Measurements from ENCODE around the gene IGFL1. TPM values are rescaled to one million over a fixed set of nuclear protein-coding genes. Genes with fewer than 3 reads are reported as not detected.

IGFL1 gene
- total and polyA plus RNA-seq, 2 experiments from 2014 or later = not detected

- peaks cover 10% of the 10 kb centered on the region; the same call in 2 of the 3 replicates for H3K36me3 Mint-ChIP-seq (ENCODE audit: low read depth)
- Histone ChIP-seq H3K9me2 (ENCODE audit: insufficient read depth) (no peaks in the 10 kb centered on the region), H3K79me2 (replicated peaks; ENCODE audit: insufficient read depth) (no peaks in the 10 kb centered on the region), H3K27ac (ENCODE audit: low read depth) (no peak overlapping the region), H3K27me3 (ENCODE audit: insufficient read depth) (no peaks in the 10 kb centered on the region), H3K4me2 (no peak overlapping the region), H2AFZ (no peak overlapping the region), H3F3A (replicated peaks; ENCODE audit: low read depth) (no peaks in the 10 kb centered on the region), H3K4me3 (no peak overlapping the region), H4K20me1 (replicated peaks; ENCODE audit: insufficient read depth) (no peaks in the 10 kb centered on the region), H3K36me3 (ENCODE audit: insufficient read depth) (no peaks in the 10 kb centered on the region), H3K4me1 (ENCODE audit: insufficient read depth) (no peaks in the 10 kb centered on the region)
- no peaks in the 10 kb centered on the region; the same call in 2 of the 3 replicates for H3K4me1 Mint-ChIP-seq
- DNase-seq (ENCODE audit: low spot score) (no peak), ATAC-seq (no peak)
- peaks cover 15% of the 10 kb centered on the region for H3K27me3 Mint-ChIP-seq (ENCODE audit: insufficient read depth, low read depth, poor library complexity)
- peaks cover 44% of the 10 kb centered on the region for H3K9me3 Mint-ChIP-seq
- TF ChIP-seq ZNF114 (CRISPR knock-in tag; IDR thresholded peaks at IDR 0.05) (no peak), JUNB (IDR thresholded peaks at IDR 0.05; ENCODE audit: unreplicated experiment) (no peak), ZNF331 (CRISPR knock-in tag; IDR thresholded peaks at IDR 0.05; ENCODE audit: low read depth) (no peak), NANOG (IDR thresholded peaks at IDR 0.05; ENCODE audit: borderline replicate concordance) (no peak), POLR2AphosphoS5 (IDR thresholded peaks at IDR 0.05; ENCODE audit: low read depth) (no peak), EZH2phosphoT487 (IDR thresholded peaks at IDR 0.05; ENCODE audit: unreplicated experiment) (no peak), CREB1 (CRISPR knock-in tag; IDR thresholded peaks at IDR 0.05; ENCODE audit: low read depth) (no peak), REST (IDR thresholded peaks at IDR 0.05; ENCODE audit: unreplicated experiment) (no peak), STAT1 (IDR thresholded peaks at IDR 0.05; ENCODE audit: unreplicated experiment) (no peak), ZNF462 (CRISPR knock-in tag; IDR thresholded peaks at IDR 0.05) (no peak), ETS1 (IDR thresholded peaks at IDR 0.05) (no peak), CTCF (conservative IDR thresholded peaks at IDR 0.05; ENCODE audit: low read depth in 2 of 2) (no peak), EZH2 (IDR thresholded peaks at IDR 0.05; ENCODE audit: low read depth, unreplicated experiment) (no peak)
- H3K27ac Mint-ChIP-seq = no peak overlapping the region
- H3K4me3 Mint-ChIP-seq = no peak overlapping the region
Measured at GRCh38 chr19:46202872-46203860, 26.4 kb upstream of the IGFL1 start.
